ENCODE data around the gene NYAP2. TPM values are rescaled to one million over a fixed set of nuclear protein-coding genes. Genes with fewer than 3 reads are reported as not detected.

The NYAP2 gene
- total and polyA plus RNA-seq, 10 of the 15 experiments (the other 5 are each of a cell fraction or from before 2014, with no cell fraction given), result 0.03 TPM; not detected in 9

GRCh38 chr2:225694664-225695063, 295.2 kb downstream of the NYAP2 start:
- ChIA-PET RAD21 (ENCODE audit: unreplicated experiment) (no interaction called here), POLR2A (no interaction called here), CTCF (no interaction called here), SMC1A (ENCODE audit: uncharacterized antibody, unreplicated experiment) (no interaction called here)
- ATAC-seq (no peak), FAIRE-seq (no peak), DNase-seq (ENCODE audit: low read depth, low spot score) (no peak)
- no peaks in the 10 kb centered on the region for H3K27me3 ChIP-seq (replicated peaks in 1 of 2; ENCODE audit: control insufficient read depth in 2 of 2, insufficient read depth in 2 of 2, low read length in 1 of 2)
- intact Hi-C loops (cut with micrococcal nuclease; ENCODE audit: unreplicated experiment), result no loop called here
- no peak overlapping the region for H3K9ac ChIP-seq (ENCODE audit: control insufficient read depth, insufficient read depth, low read length)
- H3K4me2 ChIP-seq (ENCODE audit: control insufficient read depth, insufficient read depth), result no peak overlapping the region
- in situ Hi-C loops (cut with MboI), result no loop called here
- BruUV-seq (replicated peaks), result no TSS peak
- H3K4me3 ChIP-seq, result no peak overlapping the region
- H4K20me1 ChIP-seq (ENCODE audit: control insufficient read depth, insufficient read depth), result no peaks in the 10 kb centered on the region
- no peaks in the 10 kb centered on the region for H3K9me3 ChIP-seq (replicated peaks; ENCODE audit: control insufficient read depth, insufficient read depth, low read length)
- H3K27ac ChIP-seq (ENCODE audit: control insufficient read depth, insufficient read depth), result no peak overlapping the region
- H3K4me1 ChIP-seq (ENCODE audit: control insufficient read depth, insufficient read depth, low read length), result no peaks in the 10 kb centered on the region
- TF ChIP-seq IKZF1 (conservative IDR thresholded peaks at IDR 0.05) (no peak), ZNF384 (IDR thresholded peaks at IDR 0.05; ENCODE audit: borderline replicate concordance, low read depth, low read length) (no peak), ATF3 (IDR thresholded peaks at IDR 0.05; ENCODE audit: borderline replicate concordance, extremely low read depth, low read depth, low read length) (no peak), PBX3 (IDR thresholded peaks at IDR 0.05; ENCODE audit: insufficient replicate concordance, low read depth, low read length) (no peak), SRF (IDR thresholded peaks at IDR 0.05; ENCODE audit: low read depth in 2 of 2, low read length in 2 of 2) (no peak)
- no peaks in the 10 kb centered on the region for H3K79me2 ChIP-seq (ENCODE audit: control insufficient read depth, insufficient read depth, low read length)
- H3K36me3 ChIP-seq (ENCODE audit: control insufficient read depth in 2 of 2, insufficient read depth in 2 of 2, low read length in 1 of 2), result no peaks in the 10 kb centered on the region
- no peak overlapping the region for H2AFZ ChIP-seq (ENCODE audit: control insufficient read depth, low read depth, low read length)

- ATAC-seq, result no peak
- intact Hi-C loops (cut with micrococcal nuclease; ENCODE audit: unreplicated experiment), result no loop called here
Measured at GRCh38 chr2:225697936-225698335, 298.4 kb downstream of the NYAP2 start.

More at GRCh38 chr2:225697936-225698335, 298.4 kb downstream of the NYAP2 start:
- in situ Hi-C loops (cut with MboI), result no loop called here
- POLR2A ChIA-PET, result no interaction called here
- Histone ChIP-seq H3K27ac (ENCODE audit: control insufficient read depth, insufficient read depth) (no peak overlapping the region), H3K9ac (ENCODE audit: control insufficient read depth, insufficient read depth, low read length) (no peak overlapping the region), H3K4me3 (no peak overlapping the region), H3K4me2 (ENCODE audit: control insufficient read depth, insufficient read depth) (no peak overlapping the region), H4K20me1 (ENCODE audit: control insufficient read depth, insufficient read depth) (no peaks in the 10 kb centered on the region), H3K79me2 (ENCODE audit: control insufficient read depth, insufficient read depth, low read length) (no peaks in the 10 kb centered on the region), H3K27me3 (replicated peaks in 1 of 2; ENCODE audit: control insufficient read depth in 2 of 2, insufficient read depth in 2 of 2, low read length in 1 of 2) (no peaks in the 10 kb centered on the region), H2AFZ (ENCODE audit: control insufficient read depth, low read depth, low read length) (no peak overlapping the region), H3K9me3 (replicated peaks; ENCODE audit: control insufficient read depth, insufficient read depth, low read length) (no peaks in the 10 kb centered on the region), H3K4me1 (ENCODE audit: control insufficient read depth, insufficient read depth, low read length) (no peaks in the 10 kb centered on the region), H3K36me3 (ENCODE audit: control insufficient read depth in 2 of 2, insufficient read depth in 2 of 2, low read length in 1 of 2) (no peaks in the 10 kb centered on the region)
- FAIRE-seq, result no peak
- BruUV-seq (replicated peaks), result no TSS peak
- CTCF ChIA-PET, result no interaction called here
- SMC1A ChIA-PET (ENCODE audit: uncharacterized antibody, unreplicated experiment), result no interaction called here
- no peak for DNase-seq (ENCODE audit: low read depth, low spot score)
- 3% methylated on average over 2 of the region's 2 CpGs for WGBS (ENCODE audit: insufficient coverage, insufficient replicate concordance, low lambda C conversion rate, missing lambda C conversion rate)
- RAD21 ChIA-PET (ENCODE audit: unreplicated experiment), result no interaction called here
- TF ChIP-seq YY1 (IDR thresholded peaks at IDR 0.05; ENCODE audit: low read depth, low read length) (no peak), FOXK2 (IDR thresholded peaks at IDR 0.05) (no peak), ZNF384 (IDR thresholded peaks at IDR 0.05; ENCODE audit: borderline replicate concordance, low read depth, low read length) (no peak), CHD4 (IDR thresholded peaks at IDR 0.05) (no peak), SREBF2 (IDR thresholded peaks at IDR 0.05; ENCODE audit: low read length) (no peak), IRF4 (IDR thresholded peaks at IDR 0.05; ENCODE audit: low read depth, low read length) (no peak), ZNF217 (IDR thresholded peaks at IDR 0.05) (no peak), RCOR1 (conservative IDR thresholded peaks at IDR 0.05; ENCODE audit: low read depth, low read length) (no peak), FOXM1 (IDR thresholded peaks at IDR 0.05; ENCODE audit: low read depth, low read length) (no peak), RAD21 (IDR thresholded peaks at IDR 0.05; ENCODE audit: insufficient read depth, low read depth, low read length) (no peak), SPI1 (IDR thresholded peaks at IDR 0.05; ENCODE audit: borderline replicate concordance, insufficient read depth, low read depth, low read length) (no peak), SIN3A (IDR thresholded peaks at IDR 0.05; ENCODE audit: low read depth, low read length) (no peak)

All from GM12878 (cell line).